ENCODE results near the gene SEMA6B. TPM values are rescaled to one million over a fixed set of nuclear protein-coding genes. Genes with fewer than 3 reads are reported as not detected.

The SEMA6B gene
- total and polyA plus RNA-seq, 2 donors (not counting 3 experiments of a cell fraction or from before 2014, with no cell fraction given): 97.8 to 176 TPM

GRCh38 chr19:4553092-4553695 lies 6.3 kb downstream of the SEMA6B start:
- H3K9me3 ChIP-seq (replicated peaks; ENCODE audit: control insufficient read depth, insufficient read depth, low read length): no peaks in the 10 kb centered on the region
- TF ChIP-seq EZH2 (IDR thresholded peaks at IDR 0.05; ENCODE audit: borderline replicate concordance, low read depth, low read length, severe bottlenecking) (no peak), MYC (IDR thresholded peaks at IDR 0.05; ENCODE audit: low read depth, low read length) (no peak), GATA2 (IDR thresholded peaks at IDR 0.05; ENCODE audit: insufficient read depth, insufficient read length, low read depth, low read length) (no peak), MAX (IDR thresholded peaks at IDR 0.05; ENCODE audit: insufficient read depth, insufficient read length) (no peak), POLR2A (IDR thresholded peaks at IDR 0.05; ENCODE audit: low read depth, low read length) (no peak), JUN (IDR thresholded peaks at IDR 0.05; ENCODE audit: borderline replicate concordance, insufficient read depth, insufficient read length, low read depth) (no peak), POLR2AphosphoS5 (IDR thresholded peaks at IDR 0.05; ENCODE audit: insufficient read depth, low read depth, low read length) (no peak), FOS (IDR thresholded peaks at IDR 0.05; ENCODE audit: borderline replicate concordance, insufficient read depth, low read length) (no peak), CTCF (IDR thresholded peaks at IDR 0.05; ENCODE audit: extremely low read depth in 1 of 2, insufficient read depth in 1 of 2, low read depth in 1 of 2, low read length in 2 of 2) (no peak)
- ChIA-PET CTCF (no interaction called here), POLR2A (no interaction called here)
- H3K4me3 ChIP-seq (replicated peaks in 1 of 3; ENCODE audit: insufficient read depth in 1 of 3, low read depth in 1 of 3, low read length in 3 of 3): no peak overlapping the region
- H3K9ac ChIP-seq (replicated peaks; ENCODE audit: extremely low read depth, insufficient read depth, low read length): no peak overlapping the region
- intact Hi-C loops (cut with micrococcal nuclease): no loop called here
- peaks cover 20 to 62% of the 10 kb centered on the region in 2 experiments for H3K36me3 ChIP-seq (ENCODE audit: control insufficient read depth in 2 of 2, extremely low read depth in 1 of 2, insufficient read depth in 2 of 2, low read length in 2 of 2)
- H3K4me2 ChIP-seq (ENCODE audit: insufficient read depth, low read length): no peak overlapping the region
- no peaks in the 10 kb centered on the region for H4K20me1 ChIP-seq (replicated peaks; ENCODE audit: control insufficient read depth, extremely low read depth, insufficient read depth, low read length)
- no peak overlapping the region for H2AFZ ChIP-seq (ENCODE audit: low read depth, low read length)
- no TSS peak for BruUV-seq (replicated peaks)
- no peak for DNase-seq (ENCODE audit: low read depth, low spot score)
- FAIRE-seq: no peak
- no peaks in the 10 kb centered on the region for H3K9me1 ChIP-seq (replicated peaks; ENCODE audit: control insufficient read depth, extremely low read depth, insufficient read depth, low read length)
- no peaks in the 10 kb centered on the region for H3K27me3 ChIP-seq (ENCODE audit: control insufficient read depth in 2 of 2, insufficient read depth in 2 of 2, low read length in 2 of 2)
- peaks cover 6% of the 10 kb centered on the region for H3K79me2 ChIP-seq (ENCODE audit: control insufficient read depth, insufficient read depth, low read length)
- dilution Hi-C loops (cut with MboI; ENCODE audit: extremely low pct_ligation_motif_present, low sequenced_read_pairs): no loop called here
- H3K4me1 ChIP-seq (ENCODE audit: control insufficient read depth, extremely low read depth, insufficient read depth, low read length): peaks cover 9% of the 10 kb centered on the region
- H3K27ac ChIP-seq (ENCODE audit: insufficient read depth, low read depth, low read length): no peak overlapping the region

Measured in endothelial cell of umbilical vein (primary cell).